NCI-H1417 treated with DMSO at 0.1 percent for 48 hours (cell line): Measurements from ENCODE around the gene KIAA1549.

ENCODE experiments used
- DNase-seq: peaks from one replicate; lab custom pipeline; 2025; lab: John Stamatoyannopoulos, UW

The KIAA1549 gene

DNA sequence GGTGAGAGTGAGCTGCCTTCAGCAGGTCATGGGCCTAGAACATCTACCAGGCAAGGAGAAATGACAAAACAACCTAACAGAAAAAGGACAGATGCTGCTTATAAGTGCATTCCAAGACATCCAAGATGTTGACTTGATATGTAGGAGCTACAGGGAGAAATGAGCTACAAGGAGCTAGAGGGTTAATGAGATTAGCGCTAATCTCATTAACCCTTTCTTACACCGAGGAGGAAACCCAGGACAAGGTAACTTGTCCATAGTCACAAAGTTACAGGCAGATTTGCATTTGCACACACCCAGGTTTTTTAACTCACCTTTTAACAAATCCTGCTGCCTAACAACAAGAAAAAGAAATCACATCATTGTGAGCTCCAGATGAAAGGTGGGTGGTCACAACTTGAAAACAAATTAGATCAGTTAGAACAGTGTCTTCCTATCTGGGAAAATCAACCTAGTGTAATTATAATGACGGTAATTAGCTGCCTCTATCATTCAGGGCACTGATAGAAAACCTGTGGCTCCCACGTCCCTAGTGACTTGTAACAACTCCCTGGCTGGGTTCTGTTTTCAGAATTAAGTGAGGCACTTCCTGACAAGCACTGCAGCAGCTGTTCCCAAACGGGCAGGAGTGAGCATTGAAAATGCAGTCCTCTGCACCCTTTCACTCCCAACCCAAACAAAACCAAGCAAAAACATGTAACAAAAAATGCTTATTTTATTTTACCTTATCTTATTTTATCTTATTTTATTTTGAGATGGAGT is 5.7 kb downstream of the KIAA1549 start:
- no peak for DNase-seq

DNA sequence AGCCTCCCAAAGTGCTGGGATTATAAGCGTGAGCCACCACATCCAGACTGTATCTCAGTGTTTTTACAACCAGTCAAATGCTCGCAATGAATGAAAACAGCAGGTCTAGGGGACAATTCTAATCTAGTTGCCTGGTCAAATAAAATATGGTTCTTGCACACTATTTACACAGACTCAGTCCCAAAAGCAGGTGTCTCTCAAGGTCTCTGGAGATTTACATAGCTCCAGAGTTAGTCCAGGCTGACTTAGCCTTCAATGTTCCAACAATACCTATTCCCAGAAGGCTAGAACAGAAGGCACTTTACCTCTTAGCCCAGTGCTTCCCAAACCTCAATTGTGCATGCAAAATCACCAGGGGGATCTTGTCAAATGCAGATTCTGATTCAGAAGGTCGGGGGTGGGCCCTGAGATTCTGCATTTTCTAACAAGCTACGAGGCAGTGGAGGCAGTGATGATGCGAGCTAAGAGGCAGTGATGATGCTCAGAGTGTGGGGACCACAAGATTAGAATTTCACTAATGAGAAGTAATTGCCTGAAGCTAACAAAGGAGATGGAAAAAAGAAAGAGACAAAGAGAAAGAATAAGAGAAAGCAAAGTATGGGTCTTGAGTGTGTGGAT is 6.4 kb downstream of the KIAA1549 start:
- DNase-seq, result no peak

DNA sequence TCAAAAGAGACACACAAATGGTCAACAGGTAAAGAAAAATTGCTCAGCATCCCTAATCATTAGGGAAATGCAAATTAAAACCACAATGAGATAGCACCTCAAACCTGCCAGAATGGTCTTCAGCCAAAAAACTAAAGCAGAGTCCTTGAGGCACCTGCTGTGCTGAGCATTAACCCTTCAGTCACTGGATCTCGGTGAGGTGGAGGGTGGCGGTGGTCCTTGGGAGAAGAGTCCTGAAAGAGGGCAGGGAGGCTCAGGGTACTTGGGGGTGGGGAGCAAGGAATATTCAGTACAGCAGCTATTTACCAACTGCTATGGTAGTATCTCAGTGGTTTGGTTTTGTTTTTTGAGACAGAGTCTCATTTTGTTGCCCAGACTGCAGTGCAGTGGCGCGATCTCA is 7.1 kb downstream of the KIAA1549 start:
- no peak for DNase-seq

DNA sequence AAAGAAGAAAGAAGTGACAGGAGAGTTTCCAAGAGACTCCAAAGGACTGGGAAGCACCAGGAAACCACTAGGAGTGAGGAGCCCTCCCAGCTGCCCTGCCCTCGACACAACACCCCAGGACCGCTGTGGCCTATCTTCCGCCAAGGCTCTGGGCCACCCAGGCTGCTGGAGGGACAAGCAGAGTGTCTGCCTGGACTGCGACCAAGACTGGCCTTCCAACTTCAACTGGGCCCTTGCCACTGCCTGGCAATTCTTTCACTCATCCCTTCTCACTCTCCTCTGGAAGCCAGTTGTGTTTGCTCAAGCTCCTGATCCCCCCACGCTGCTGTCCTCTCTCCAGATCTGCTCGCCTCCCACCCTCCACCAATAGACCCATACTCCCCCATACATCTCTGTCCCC is 10.2 kb downstream of the KIAA1549 start:
- DNase-seq, result no peak

DNA sequence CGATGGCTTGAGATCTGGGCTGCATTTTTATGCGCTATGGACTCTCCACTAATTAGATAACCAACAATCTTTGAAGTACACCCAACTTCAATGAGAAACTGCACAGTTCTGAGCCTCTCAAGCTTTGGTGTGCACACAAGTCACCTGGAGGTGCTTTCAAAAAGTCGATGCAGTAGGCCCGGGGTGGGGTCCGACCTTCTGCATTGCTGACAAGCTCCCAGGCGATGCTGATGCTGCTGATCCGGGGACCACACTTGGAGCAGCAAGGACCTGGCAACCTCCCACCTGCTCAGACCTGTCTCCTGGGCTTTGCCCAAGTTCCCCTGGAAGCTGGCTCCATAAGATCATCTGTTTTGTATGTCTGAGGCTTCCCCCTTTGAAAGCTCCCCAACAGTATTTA is 10.7 kb downstream of the KIAA1549 start:
- DNase-seq, result no peak

DNA sequence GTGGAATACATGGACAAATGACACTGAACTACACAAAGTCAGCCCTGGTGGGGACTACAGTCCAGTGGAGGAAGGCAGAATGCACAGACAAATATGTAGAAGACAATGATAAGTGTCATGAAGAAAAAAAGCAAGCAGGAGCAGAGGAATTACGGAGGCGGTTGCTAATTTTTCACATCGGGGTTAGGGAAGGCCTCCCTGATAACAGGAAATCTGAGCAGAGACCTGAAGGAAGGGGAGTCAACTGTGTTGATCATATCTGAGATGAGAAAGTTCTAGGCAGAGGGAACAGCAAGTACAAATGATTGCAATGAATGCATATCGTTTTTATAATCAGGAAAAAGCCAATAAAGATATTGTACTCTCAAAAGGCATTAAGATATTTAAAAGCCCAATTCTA is 14.0 kb downstream of the KIAA1549 start:
- no peak for DNase-seq

DNA sequence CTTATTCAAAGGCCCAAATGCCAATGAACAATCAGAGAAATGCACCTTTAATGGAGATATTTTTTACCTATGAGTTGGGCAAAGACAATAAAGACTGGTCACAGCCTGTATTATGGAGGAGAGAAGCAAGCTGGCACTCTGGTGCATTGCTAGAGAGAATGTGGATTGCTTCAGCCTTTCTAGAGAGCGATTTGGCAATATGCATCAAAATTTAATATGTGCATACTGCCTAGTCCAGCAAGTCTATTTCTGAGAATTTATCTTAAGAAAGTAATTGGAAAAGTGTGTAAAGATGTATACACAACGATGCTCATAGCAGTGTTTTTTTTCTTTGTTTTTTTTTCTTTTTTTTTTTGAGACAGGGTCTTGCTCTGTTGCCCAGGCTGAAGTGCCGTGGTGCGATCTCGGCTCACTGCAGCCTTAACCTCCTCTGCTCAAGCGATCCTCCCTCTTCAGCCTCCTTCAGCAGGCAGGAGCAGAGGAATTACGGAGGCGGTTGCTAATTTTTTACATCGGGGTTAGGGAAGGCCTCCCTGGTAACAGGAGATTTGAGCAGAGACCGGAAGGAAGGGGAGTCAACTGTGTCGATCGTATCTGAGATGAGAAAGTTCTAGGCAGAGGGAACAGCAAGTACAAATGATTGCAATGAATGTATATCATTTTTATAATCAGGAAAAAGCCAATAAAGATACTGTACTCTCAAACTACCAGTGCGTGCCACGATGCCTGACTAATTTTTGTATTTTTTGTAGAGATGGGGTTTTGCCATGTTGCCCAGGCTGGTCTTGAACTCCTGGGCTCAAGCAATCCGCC is 16.4 kb downstream of the KIAA1549 start:
- no peak for DNase-seq

DNA sequence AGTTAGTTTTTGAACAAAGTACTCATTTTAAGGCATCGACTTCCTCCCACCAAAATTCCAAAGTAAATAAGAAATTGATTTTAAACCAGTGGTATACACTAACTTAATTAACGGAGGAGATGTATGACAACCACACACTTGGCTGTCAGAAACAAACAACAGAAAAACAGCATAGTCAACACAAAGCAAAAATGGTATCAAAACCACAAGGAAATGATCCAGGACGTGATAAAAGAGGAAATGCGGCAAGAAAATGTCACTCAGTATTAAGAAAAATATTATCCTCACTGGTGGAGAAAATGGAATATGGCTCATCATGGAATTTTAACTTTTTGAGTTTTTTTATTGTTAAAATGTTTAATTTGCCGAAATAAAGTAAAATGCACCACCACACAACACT is 17.5 kb downstream of the KIAA1549 start:
- no peak for DNase-seq

DNA sequence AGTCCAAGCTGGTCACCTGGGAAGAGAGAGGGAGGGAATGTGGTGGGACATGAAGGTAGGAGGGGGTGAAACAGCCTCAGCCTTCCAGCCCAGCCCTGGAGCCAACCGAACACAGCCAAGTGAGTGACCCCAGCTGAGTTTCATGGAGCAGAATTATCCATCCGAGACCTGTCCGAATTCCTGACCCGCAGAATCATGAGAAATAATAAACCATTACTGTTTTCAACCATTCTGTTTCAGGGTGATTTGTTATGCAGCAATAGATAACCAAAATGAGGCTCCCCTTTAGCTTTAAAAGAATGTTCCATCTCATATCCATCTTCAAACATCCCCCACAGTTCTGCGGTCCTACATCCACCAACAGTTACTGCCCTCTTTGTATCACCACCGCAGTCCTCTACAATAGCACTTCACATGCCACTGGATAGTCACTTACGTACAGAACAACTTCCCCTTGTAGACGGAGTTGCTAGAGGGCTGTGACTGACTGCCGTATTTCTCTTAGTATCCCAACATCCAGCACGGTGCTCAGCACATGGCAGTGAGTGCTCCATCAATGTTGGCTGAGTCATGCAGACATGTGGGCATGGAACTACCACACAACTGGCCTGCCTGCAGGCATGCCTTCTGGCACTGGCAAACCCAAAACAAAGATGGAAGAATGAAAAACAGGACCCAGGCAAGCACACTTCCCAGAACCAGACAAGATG is 18.5 kb downstream of the KIAA1549 start:
- DNase-seq, result no peak

DNA sequence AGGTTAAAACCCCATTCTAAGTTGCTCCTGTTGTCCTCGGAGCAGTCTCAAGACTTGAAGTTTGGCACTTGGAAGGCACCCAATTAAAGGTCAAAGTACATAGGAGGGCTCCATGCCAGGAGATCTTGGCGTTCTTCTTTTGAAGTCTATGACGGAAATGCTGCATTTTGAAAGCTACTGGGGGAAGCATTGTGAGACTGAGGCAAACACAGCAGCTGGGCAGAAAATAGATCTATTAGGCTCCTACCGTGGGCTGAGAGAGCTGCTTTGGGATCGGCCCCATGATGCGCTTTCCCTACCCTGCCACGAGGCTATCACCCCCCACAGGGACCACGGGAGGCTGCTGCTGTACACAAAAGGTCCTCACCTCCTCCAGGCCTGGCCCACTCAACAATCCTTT is 20.0 kb downstream of the KIAA1549 start:
- DNase-seq, result no peak

DNA sequence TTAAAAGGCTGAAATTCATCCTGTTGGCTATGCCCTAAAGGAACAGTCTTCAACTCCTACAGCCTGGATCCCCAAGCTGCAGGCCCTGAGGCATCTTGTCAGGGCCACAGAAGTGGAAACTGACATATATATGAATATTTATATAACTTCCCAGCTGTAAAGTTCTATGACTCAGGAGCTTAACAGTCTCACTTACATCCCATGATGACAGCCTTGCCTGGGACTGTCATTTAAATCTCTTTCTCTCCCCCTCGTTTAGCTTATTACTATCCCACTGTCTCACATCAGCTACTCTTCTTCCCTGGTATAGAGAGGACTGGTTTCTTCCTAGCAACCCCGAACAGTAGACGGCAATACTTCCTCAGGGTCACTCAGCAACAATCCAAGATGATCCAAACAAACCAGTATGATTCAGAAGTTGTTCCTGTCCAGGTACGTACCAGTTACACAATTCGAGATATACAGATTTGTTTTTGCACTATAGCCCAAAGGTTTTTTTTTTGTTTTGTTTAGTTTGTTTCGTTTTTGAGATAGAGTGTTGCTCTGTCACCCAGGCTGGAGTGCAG is 22.7 kb downstream of the KIAA1549 start:
- DNase-seq, result no peak

DNA sequence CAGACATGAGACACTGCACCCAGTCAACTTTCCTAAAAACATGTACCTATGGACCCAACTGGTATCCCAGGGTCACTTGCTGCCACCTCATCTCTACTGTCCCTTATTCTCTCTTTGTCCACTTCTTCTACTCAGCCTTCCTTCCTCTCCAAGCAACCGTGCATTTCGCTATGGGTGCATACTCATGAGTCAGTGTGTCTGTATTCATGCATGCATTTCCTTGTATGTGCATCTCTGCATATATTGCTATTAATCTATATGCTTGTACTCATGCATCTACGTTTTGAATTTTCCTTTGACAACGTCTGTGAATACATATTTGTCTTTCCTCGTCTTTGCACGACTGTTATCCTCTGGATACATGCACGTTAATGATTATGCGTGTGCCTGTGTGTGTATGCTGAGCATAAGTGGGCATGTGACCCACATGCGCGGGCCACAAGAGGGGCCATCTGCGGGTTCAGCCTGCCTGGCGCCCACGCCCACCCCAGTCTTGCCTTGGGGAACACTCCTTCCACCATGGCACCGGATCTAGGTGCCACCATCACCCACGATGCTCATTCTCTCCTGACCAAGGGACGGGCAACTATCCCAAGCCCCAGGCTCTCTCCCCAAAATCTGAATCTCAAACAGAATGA is 23.3 kb downstream of the KIAA1549 start:
- DNase-seq, result no peak

DNA sequence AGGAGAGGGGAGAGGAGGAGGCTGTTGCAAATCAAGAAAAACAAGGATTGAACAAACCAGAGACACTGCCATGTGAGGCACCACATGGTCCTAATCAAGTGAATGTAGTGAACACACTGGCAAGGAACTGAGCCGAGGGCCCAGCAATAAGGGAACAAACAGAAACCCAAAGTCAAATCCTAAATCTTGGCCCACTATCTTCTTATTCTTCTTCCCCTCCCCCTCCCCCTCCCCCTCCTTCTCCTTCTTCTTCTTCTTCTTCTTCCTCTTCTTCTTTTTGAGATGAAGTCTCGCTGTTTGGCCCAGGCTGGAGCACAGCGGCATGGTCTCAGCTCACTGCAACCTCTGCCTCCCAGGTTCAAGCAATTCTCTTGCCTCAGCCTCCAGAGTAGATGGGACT is 24.0 kb downstream of the KIAA1549 start:
- no peak for DNase-seq

DNA sequence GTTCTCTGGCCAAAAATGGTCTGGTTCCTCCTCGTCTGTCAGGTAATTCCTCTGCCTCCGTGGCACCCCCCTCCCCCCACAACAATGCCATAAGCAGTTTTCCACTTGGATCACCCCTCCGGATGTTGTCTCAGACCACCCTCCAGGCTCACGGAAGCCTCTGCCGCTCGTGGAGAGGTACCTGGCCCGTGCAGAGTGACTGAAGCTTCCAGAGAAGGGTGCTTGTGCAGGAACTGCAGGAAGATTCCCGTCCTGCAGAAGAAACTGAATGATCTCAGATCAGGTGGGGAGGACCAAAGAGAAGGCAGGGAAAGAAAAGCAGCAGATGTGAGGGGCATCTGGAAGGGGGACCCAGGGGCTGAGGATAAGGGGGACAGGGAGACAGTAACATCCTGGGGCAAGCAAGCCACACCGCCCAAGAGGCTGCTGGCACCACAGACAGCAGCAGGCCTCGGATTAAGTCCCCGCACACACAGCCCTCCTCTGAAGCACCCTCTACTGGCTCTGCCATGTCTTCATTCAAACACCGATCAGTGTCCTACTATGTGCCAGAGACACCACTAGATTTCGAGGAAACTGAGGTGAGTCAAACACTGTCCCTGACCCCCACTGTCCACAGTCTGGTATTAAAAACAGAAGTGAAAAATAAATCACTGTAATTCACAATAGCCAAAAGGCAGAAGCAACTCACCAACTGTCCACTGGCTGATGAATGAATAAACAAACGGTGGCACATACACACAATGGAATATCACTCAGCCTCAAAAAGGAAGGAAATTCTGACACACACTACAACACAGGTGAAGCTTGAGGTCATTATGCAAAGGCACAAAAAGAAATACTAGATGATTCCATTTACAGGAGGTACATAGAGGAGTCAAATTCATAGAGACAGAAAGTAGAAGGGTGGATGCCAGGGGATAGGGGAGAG is 26.4 kb downstream of the KIAA1549 start:
- DNase-seq, result no peak

DNA sequence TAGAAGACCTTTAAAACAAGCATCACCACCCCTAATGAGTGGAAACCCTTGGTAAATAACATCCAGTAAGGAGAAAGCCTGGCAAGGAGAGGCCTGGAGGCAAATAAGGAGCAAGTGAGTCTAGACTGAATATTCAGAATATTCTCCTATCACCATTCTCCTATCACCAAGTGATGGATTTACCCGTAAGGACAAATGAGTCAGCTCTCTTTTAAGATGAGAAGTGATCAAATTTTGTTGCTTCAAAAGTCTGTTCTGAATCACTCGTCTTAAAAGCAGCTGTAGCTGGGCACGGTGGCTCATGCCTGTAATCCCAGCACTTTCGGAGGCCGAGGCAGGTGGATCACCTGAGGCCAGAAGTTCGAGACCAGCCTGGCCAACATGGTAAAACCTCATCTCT is 28.4 kb downstream of the KIAA1549 start:
- DNase-seq, result no peak

DNA sequence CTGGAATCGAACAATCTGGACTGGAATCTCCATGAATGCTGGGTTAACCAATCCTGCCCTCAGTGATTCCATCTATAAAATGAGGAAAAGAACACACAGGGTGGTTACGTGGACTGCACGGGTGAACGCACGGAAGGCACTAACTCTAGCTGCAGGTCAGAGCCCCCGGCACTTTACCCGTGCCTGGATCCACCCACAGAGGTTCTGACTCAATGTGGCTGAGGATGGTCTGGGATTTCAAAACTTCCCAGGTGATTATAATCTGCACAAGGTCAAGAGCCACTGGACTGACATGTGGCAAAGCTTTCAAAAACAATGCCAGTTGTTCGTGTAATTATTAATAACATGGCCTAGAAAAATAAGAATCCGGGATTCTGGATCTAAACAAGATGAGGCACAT is 29.2 kb downstream of the KIAA1549 start:
- no peak for DNase-seq

DNA sequence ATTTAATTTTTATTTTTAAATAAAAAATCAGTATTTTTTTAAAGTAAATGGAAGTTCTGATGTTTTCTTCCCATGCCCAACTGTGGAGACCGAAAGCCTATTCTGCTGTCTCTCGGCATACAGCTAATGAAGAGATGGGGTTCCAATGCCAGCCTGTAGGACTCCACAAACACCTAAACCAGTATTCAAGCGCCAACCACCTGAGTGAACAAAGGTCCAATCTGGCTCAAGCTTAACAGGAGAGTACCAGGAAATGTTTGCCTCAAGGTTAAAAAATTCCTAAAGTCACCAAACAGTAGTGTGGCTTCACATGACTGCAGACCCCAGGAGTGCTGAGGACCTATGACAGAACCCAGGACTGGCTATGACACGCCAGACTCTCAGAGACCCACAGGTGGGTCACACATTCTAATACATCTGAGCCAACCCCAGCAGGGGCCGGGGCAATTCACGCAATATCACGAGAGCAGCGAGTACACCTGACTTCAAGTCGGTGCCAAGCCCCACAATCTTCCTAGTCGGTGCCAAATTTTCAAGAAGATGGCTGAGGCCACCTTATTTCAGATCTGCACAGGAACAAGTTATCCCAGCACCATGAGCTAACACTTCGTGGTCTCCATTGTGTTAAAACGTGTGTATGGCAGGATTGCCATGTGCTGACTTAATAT is 31.6 kb downstream of the KIAA1549 start:
- no peak for DNase-seq

DNA sequence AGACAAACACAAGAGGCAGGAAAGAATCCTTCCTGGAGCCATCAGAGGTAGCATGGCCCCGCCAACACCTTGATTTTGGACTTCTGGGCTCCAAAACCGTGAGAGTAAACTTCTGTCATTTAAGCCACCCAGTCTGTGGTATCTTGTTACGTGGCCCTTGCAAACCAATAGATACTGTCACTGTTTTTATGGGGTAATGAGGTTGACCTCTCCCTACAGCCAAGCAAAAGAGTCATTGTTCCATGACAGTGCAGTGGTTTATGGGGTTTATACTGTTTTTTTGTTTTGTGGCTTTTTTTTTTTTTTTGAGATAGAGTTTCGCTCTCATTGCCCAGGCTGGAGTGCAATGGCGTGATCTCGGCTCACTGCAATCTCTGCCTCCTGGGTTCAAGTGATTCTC is 32.8 kb downstream of the KIAA1549 start:
- no peak for DNase-seq

DNA sequence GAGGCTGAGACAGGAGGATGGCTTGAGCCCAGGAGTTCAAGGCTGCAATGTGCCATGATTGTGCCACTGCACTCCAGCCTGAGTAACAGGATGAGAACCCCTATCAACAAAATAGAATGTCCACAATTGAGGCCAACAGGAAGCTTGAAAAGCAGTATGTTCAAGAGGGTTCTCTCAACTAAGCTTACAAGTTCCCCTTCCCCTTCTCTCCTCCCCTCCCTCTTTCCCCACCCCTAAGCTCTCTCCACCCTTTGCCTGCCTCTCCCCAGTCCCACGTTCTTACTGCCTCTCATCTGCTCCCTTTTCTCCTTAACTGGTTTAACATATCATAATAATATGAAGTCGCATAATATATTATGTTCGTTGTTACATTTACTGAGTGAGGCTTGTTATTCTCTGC is 35.4 kb downstream of the KIAA1549 start:
- no peak for DNase-seq

DNA sequence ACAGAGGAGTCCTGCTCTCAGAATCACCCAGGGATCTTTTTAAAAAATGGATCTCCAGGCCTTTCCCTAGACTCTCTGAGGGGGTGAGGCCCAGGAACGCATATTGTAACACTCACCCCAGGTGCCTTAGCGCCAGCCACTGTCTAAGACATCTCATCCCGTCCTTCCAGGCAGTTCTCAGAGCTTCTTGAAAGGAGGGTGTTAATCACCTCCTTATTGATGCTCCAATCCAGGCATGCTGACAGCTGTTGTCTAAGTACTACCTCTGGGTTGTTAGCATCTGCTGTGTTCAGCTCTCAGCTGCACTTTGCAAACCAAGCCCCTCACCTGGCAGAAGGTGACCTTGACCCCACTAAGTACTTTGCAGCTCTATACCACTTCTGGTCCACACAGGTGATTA is 36.0 kb downstream of the KIAA1549 start:
- DNase-seq, result no peak
